Duodenal mucosa (tissue), 2 donors: Measurements from ENCODE around the gene SETD1A.

ENCODE experiments used
- H3K27ac ChIP-seq: one replicate; pipeline ENCODE4 v1.7.0; 2013; ENCODE audit warnings: low read depth, low read length
- H3K27me3 ChIP-seq, 2 donors: one replicate each; pipeline ENCODE4 v1.7.0; 2013; ENCODE audit warnings: low read length in 2 of 2, control low read depth in 1 of 2; ENCODE audit not compliant: insufficient read depth in 2 of 2, control insufficient read depth in 1 of 2
- H3K36me3 ChIP-seq, 2 donors: one replicate each; pipeline ENCODE4 v1.7.0; 2013; ENCODE audit warnings: low read length in 2 of 2, control low read depth in 1 of 2; ENCODE audit not compliant: insufficient read depth in 2 of 2, control insufficient read depth in 1 of 2
- H3K4me1 ChIP-seq, 2 donors: one replicate each; pipeline ENCODE4 v1.7.0; 2013; ENCODE audit warnings: low read length in 2 of 2, control low read depth in 1 of 2; ENCODE audit not compliant: insufficient read depth in 2 of 2, control insufficient read depth in 1 of 2
- H3K4me3 ChIP-seq, 2 donors: one replicate each; pipeline ENCODE4 v1.7.0; 2013; ENCODE audit warnings: low read length in 2 of 2, low read depth in 1 of 2
- H3K9ac ChIP-seq, 2 donors: one replicate each; pipeline ENCODE4 v1.7.0; 2013; ENCODE audit warnings: low read length in 2 of 2, low read depth in 1 of 2
- H3K9me3 ChIP-seq, 2 donors: one replicate each; pipeline ENCODE4 v1.7.0; 2013; ENCODE audit warnings: low read length in 2 of 2, control low read depth in 1 of 2; ENCODE audit not compliant: control insufficient read depth in 1 of 2

SETD1A gene

GRCh38 chr16:30987581-30988190 is 30.1 kb downstream of the SETD1A start:
- Histone ChIP-seq H3K27me3 (no peaks in the 10 kb centered on the region), H3K4me3 (no peak overlapping the region), H3K36me3 (peaks cover 4 to 15% of the 10 kb centered on the region in 2 donors)

GRCh38 chr16:30989469-30990047 is 32.0 kb downstream of the SETD1A start:
- H3K27ac ChIP-seq: no peak overlapping the region

More at GRCh38 chr16:30987581-30988190, 30.1 kb downstream of the SETD1A start:
- peaks cover 9 to 11% of the 10 kb centered on the region in 2 donors for H3K4me1 ChIP-seq
- H3K9ac ChIP-seq: no peak overlapping the region
- no peak overlapping the region for H3K27ac ChIP-seq
- H3K9me3 ChIP-seq: no peaks in the 10 kb centered on the region

GRCh38 chr16:30990105-30990504 is 32.6 kb downstream of the SETD1A start:
- Histone ChIP-seq H3K9ac (no peak overlapping the region), H3K4me1 (peaks cover 9 to 10% of the 10 kb centered on the region in 2 donors), H3K27me3 (no peaks in the 10 kb centered on the region)

More at GRCh38 chr16:30989469-30990047, 32.0 kb downstream of the SETD1A start:
- Histone ChIP-seq H3K9ac (no peak overlapping the region), H3K4me1 (peaks cover 9 to 11% of the 10 kb centered on the region in 2 donors), H3K27me3 (no peaks in the 10 kb centered on the region), H3K9me3 (no peaks in the 10 kb centered on the region), H3K4me3 (no peak overlapping the region), H3K36me3 (peaks cover 0 to 2% of the 10 kb centered on the region in 2 donors)

GRCh38 chr16:30991052-30991451 is 33.5 kb downstream of the SETD1A start:
- Histone ChIP-seq H3K9ac (no peak overlapping the region), H3K27ac (no peak overlapping the region), H3K4me3 (no peak overlapping the region), H3K36me3 (peaks cover 0 to 2% of the 10 kb centered on the region in 2 donors), H3K4me1 (peaks cover under 1% of the 10 kb centered on the region in 2 donors), H3K9me3 (no peaks in the 10 kb centered on the region), H3K27me3 (no peaks in the 10 kb centered on the region)

More at GRCh38 chr16:30990105-30990504, 32.6 kb downstream of the SETD1A start:
- Histone ChIP-seq H3K36me3 (peaks cover 0 to 2% of the 10 kb centered on the region in 2 donors), H3K4me3 (no peak overlapping the region), H3K27ac (no peak overlapping the region), H3K9me3 (no peaks in the 10 kb centered on the region)

GRCh38 chr16:30992276-30992780 is 34.8 kb downstream of the SETD1A start:
- Histone ChIP-seq H3K36me3 (peaks cover 0 to 2% of the 10 kb centered on the region in 2 donors), H3K9me3 (no peaks in the 10 kb centered on the region), H3K27ac (no peak overlapping the region), H3K27me3 (no peaks in the 10 kb centered on the region), H3K4me1 (peaks cover 6 to 10% of the 10 kb centered on the region in 2 donors), H3K4me3 (no peak overlapping the region), H3K9ac (no peak overlapping the region)

- Histone ChIP-seq H3K36me3 (no peaks in the 10 kb centered on the region), H3K27me3 (no peaks in the 10 kb centered on the region), H3K9ac (no peak overlapping the region), H3K9me3 (no peaks in the 10 kb centered on the region), H3K4me1 (peaks cover 11 to 17% of the 10 kb centered on the region in 2 donors), H3K27ac (no peak overlapping the region), H3K4me3 (no peak overlapping the region)
Measured at GRCh38 chr16:30992931-30993816, 35.6 kb downstream of the SETD1A start.

GRCh38 chr16:30995927-30996323 is 38.4 kb downstream of the SETD1A start:
- Histone ChIP-seq H3K4me3 (no peak overlapping the region), H3K27ac (no peak overlapping the region), H3K9ac (peak overlapping the region; percentile 60 to 77), H3K27me3 (no peaks in the 10 kb centered on the region), H3K4me1 (peaks cover 14 to 26% of the 10 kb centered on the region in 2 donors), H3K9me3 (no peaks in the 10 kb centered on the region), H3K36me3 (no peaks in the 10 kb centered on the region)

GRCh38 chr16:30996324-30996984 is 38.9 kb downstream of the SETD1A start:
- H3K9ac ChIP-seq: peak overlapping the region; percentile 66 to 77
- no peaks in the 10 kb centered on the region for H3K27me3 ChIP-seq
- no peaks in the 10 kb centered on the region for H3K9me3 ChIP-seq
- H3K36me3 ChIP-seq: no peaks in the 10 kb centered on the region
- H3K27ac ChIP-seq: peak overlapping the region; percentile 46
- peak overlapping the region; percentile 88 to 89 for H3K4me3 ChIP-seq
- peaks cover 15 to 26% of the 10 kb centered on the region in 2 donors for H3K4me1 ChIP-seq

- Histone ChIP-seq H3K36me3 (no peaks in the 10 kb centered on the region), H3K27me3 (no peaks in the 10 kb centered on the region), H3K4me3 (peak overlapping the region; percentile 88 to 89), H3K4me1 (peaks cover 15 to 26% of the 10 kb centered on the region in 2 donors), H3K9me3 (no peaks in the 10 kb centered on the region), H3K27ac (peak overlapping the region; percentile 46), H3K9ac (peak overlapping the region; percentile 66 to 77)
Measured at GRCh38 chr16:30996985-30997724, 39.6 kb downstream of the SETD1A start.
